ENCODE results near the gene IPO11.

IPO11 gene

DNA sequence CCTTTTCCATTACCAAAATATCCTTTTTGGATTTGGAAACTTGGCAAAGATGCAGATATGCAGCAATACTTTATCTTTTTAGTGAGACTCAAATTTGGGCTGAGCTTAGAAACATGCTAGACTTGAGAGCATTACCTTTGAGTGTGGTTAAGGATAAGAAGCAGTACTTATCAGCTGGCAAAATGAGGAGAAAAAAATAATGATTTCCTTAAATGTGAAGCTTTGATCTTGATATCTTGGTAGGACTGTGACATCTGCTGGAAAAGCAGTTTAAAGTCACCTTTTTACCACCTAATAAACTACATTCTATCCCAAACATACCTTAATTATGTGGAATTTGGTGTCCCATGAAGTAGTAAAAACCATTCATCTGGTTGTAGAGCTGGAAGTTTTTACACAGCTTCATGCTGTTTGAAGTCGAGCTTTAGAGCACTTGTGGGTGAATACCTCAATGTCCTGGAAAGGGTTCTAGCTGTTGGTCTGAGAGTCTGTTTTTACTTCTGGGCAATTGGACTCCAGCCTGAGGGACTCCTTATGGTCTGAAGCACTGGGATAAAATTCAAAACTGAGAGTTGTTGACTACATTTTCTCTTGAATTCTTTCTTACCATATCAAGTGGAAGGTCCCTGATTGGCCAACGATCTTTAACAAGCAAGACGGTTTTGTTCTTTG, 219.5 kb downstream of the IPO11 start:
- Histone ChIP-seq H3K27me3 (ENCODE audit: control insufficient read depth, insufficient read depth, low read length) (no peaks in the 10 kb centered on the region), H3K27ac (ENCODE audit: low read length) (no peak overlapping the region), H3K36me3 (ENCODE audit: control insufficient read depth, low read depth, low read length) (peaks cover 5% of the 10 kb centered on the region), H3K4me1 (ENCODE audit: control insufficient read depth, low read depth, low read length) (peaks cover 12% of the 10 kb centered on the region), H3K9ac (ENCODE audit: low read length) (no peak overlapping the region), H3K9me3 (ENCODE audit: control insufficient read depth, low read depth, low read length) (no peaks in the 10 kb centered on the region), H3K4me3 (ENCODE audit: low read length) (no peak overlapping the region)

DNA sequence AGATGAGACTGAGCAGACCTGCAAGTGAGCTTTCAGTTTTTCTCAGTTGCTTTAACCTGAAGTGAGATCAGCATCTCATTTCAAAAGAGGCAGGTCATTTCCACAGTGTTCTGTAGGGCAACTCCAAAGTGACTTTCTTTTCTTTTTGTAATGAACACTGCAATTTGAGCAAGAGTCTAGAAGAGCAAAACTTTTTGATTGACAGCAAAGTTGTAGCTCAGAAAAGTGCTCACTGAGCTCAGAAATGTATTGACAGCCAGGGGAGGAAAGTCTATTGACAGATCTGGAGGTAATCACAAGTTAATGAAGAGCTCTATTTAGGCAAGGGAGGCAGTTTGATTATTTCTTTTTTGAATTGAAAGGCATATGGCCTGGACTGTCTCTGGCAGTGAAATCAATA, 220.7 kb downstream of the IPO11 start:
- Histone ChIP-seq H3K9ac (ENCODE audit: low read length) (no peak overlapping the region), H3K27ac (ENCODE audit: low read length) (no peak overlapping the region), H3K27me3 (ENCODE audit: control insufficient read depth, insufficient read depth, low read length) (no peaks in the 10 kb centered on the region), H3K36me3 (ENCODE audit: control insufficient read depth, low read depth, low read length) (peaks cover 5% of the 10 kb centered on the region), H3K4me3 (ENCODE audit: low read length) (no peak overlapping the region), H3K4me1 (ENCODE audit: control insufficient read depth, low read depth, low read length) (peaks cover under 1% of the 10 kb centered on the region), H3K9me3 (ENCODE audit: control insufficient read depth, low read depth, low read length) (no peaks in the 10 kb centered on the region)

DNA sequence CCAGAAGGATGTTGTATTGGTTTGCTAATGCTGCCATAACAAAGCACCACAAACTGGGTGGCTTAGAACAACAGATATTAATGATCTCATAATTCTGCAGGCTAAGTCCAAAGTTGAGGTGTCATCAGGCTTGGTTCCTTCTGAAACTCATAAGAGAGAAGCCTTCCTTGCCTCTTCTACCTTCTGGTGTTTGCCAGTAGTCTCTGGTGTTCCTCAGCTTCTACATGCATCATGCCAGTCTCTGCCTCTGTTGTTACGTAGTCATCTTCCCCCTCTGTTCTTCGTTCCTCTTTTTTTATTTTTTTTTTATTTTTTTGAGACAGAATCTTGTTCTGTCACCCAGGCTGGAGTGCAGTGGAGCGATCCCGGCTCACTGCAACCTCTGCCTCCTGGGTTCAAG, 227.9 kb downstream of the IPO11 start:
- H3K27me3 ChIP-seq (ENCODE audit: control insufficient read depth, insufficient read depth, low read length) = no peaks in the 10 kb centered on the region
- H3K4me3 ChIP-seq (ENCODE audit: low read length) = no peak overlapping the region
- H3K9ac ChIP-seq (ENCODE audit: low read length) = no peak overlapping the region
- no peaks in the 10 kb centered on the region for H3K4me1 ChIP-seq (ENCODE audit: control insufficient read depth, low read depth, low read length)
- no peaks in the 10 kb centered on the region for H3K9me3 ChIP-seq (ENCODE audit: control insufficient read depth, low read depth, low read length)
- H3K36me3 ChIP-seq (ENCODE audit: control insufficient read depth, low read depth, low read length) = no peaks in the 10 kb centered on the region
- H3K27ac ChIP-seq (ENCODE audit: low read length) = no peak overlapping the region

DNA sequence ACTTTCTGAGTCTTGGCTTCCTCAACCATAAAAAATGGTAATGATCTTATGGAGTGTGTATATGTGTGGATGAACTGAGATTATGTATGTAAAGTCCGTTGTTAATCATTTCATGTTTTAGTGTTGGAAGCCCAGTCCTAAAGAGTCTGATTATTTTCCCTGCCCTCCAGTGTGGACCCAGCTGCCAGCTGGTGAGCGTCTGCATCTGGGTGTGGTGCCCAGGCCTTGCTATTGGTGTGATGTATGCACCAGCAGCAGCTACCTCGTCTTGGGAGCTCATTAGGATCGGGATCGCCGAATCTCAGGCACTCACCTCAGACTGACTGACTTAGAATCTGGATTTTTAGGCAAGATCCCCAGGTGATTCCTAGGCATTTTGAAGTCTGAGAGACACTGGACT, 229.9 kb downstream of the IPO11 start:
- Histone ChIP-seq H3K36me3 (ENCODE audit: control insufficient read depth, low read depth, low read length) (no peaks in the 10 kb centered on the region), H3K9me3 (ENCODE audit: control insufficient read depth, low read depth, low read length) (no peaks in the 10 kb centered on the region), H3K4me1 (ENCODE audit: control insufficient read depth, low read depth, low read length) (no peaks in the 10 kb centered on the region), H3K27ac (ENCODE audit: low read length) (no peak overlapping the region), H3K27me3 (ENCODE audit: control insufficient read depth, insufficient read depth, low read length) (no peaks in the 10 kb centered on the region), H3K4me3 (ENCODE audit: low read length) (no peak overlapping the region), H3K9ac (ENCODE audit: low read length) (no peak overlapping the region)

DNA sequence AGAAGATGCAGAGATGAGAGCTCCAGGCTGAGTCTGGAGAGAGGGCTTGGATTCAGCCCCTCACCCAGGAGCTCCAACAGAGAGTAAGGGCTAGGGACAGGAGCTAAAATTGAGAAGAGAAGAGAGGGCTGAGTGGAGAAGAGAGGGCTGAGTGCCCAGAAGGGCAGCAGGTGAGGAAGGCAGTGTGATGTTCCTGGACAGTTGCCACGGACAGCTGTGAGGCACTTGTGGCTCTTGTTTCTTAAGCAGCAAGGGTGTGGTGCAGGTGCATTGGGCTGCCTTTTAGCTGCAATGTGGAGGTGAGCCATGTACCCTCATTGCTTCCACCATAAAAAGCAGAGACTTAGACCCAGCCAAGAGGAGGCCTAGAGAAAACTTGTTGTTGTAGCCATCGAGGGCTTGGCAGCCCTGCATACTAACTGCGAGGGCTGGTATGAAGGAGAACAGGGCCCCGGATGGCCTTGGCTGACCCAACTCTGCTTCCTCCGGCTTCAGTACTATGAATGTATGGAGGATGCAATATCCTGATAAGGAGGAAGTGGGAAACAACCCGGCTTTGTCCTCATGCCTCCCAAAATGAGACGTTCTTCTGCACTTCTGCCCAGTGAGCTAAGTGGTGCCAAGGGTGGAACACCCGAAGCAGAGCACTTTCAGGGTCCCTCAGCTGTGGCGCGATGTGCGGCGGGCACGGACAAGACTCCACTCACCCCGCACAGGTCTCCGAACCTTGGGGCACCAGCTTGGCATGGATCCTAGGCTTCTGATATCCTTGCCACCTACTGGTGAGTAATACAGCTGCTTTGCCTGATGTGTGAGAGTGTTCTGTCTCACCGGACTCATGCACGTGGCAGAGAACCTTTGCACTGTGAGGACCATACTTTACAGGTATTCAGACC, 231.2 kb downstream of the IPO11 start:
- H3K4me1 ChIP-seq (ENCODE audit: control insufficient read depth, low read depth, low read length) = no peaks in the 10 kb centered on the region

DNA sequence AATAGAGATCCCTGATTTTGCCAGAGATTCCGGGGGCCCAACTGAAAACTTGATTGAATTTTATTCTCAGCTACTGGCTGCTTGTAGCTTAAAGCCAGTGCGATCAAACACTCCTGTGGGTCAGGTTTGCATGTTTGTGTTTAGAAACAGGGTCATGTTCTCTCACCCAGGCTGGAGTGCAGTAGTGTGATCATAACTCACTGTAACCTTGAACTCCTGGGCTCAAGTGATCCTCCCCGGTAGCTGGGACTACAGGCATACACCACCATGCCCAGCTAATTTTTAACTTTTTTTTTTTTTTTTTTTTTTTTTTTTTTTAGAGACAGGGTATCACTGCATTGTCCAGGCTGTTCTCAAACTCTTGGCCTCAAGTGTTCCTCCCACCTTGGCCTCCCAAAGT, 232.7 kb downstream of the IPO11 start:
- Histone ChIP-seq H3K36me3 (ENCODE audit: control insufficient read depth, low read depth, low read length) (no peaks in the 10 kb centered on the region), H3K9me3 (ENCODE audit: control insufficient read depth, low read depth, low read length) (no peaks in the 10 kb centered on the region), H3K9ac (ENCODE audit: low read length) (no peak overlapping the region), H3K27me3 (ENCODE audit: control insufficient read depth, insufficient read depth, low read length) (no peaks in the 10 kb centered on the region), H3K27ac (ENCODE audit: low read length) (no peak overlapping the region), H3K4me1 (ENCODE audit: control insufficient read depth, low read depth, low read length) (peaks cover 4% of the 10 kb centered on the region), H3K4me3 (ENCODE audit: low read length) (no peak overlapping the region)

More for the DNA sequence above, 231.2 kb downstream of the IPO11 start:
- no peak overlapping the region for H3K4me3 ChIP-seq (ENCODE audit: low read length)
- H3K27me3 ChIP-seq (ENCODE audit: control insufficient read depth, insufficient read depth, low read length) = no peaks in the 10 kb centered on the region
- H3K9me3 ChIP-seq (ENCODE audit: control insufficient read depth, low read depth, low read length) = no peaks in the 10 kb centered on the region
- no peak overlapping the region for H3K27ac ChIP-seq (ENCODE audit: low read length)
- H3K36me3 ChIP-seq (ENCODE audit: control insufficient read depth, low read depth, low read length) = no peaks in the 10 kb centered on the region
- H3K9ac ChIP-seq (ENCODE audit: low read length) = no peak overlapping the region

DNA sequence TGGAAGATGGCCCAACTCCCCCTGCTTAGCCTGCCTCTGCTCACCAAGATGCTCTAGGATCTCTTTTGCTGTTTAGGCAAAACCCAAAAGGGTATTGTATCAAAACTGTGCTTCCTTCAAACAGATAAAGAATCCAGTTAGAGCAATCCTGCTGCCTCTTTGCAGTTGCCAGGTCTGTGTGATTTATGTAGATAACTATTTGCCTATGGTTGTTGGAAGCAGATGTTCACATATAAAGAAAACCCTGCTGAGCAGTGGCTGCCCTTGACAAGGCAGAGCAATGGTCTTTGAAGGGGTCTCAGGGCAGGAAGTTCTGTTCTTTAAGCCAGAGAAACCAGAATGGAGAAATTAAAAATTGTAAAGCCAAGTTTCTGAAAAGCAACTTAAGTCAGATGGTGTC, 234.7 kb downstream of the IPO11 start:
- Histone ChIP-seq H3K9me3 (ENCODE audit: control insufficient read depth, low read depth, low read length) (no peaks in the 10 kb centered on the region), H3K36me3 (ENCODE audit: control insufficient read depth, low read depth, low read length) (no peaks in the 10 kb centered on the region), H3K27ac (ENCODE audit: low read length) (no peak overlapping the region), H3K9ac (ENCODE audit: low read length) (no peak overlapping the region), H3K4me3 (ENCODE audit: low read length) (no peak overlapping the region), H3K4me1 (ENCODE audit: control insufficient read depth, low read depth, low read length) (peaks cover 4% of the 10 kb centered on the region), H3K27me3 (ENCODE audit: control insufficient read depth, insufficient read depth, low read length) (no peaks in the 10 kb centered on the region)

DNA sequence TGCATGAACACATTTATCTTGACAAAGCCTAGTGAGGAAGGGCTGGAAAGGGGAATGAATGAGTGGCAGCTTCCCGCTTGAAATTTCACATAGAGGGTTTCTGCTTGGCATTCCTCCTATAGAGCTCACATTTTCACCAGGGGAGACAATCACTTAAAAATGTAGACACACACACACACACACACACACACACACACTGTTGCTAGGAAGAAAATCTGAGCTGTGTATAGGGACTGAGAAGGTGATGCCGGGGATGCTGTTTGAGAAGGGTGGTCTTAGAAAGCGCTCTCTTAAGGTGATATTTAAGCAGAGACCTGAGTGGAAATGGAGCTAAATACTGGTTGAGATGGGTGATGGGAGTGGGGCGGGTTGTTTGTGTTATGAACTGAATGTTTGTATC, 236.5 kb downstream of the IPO11 start:
- H3K4me3 ChIP-seq (ENCODE audit: low read length) = no peak overlapping the region
- H3K27ac ChIP-seq (ENCODE audit: low read length) = no peak overlapping the region
- H3K9ac ChIP-seq (ENCODE audit: low read length) = no peak overlapping the region
- H3K36me3 ChIP-seq (ENCODE audit: control insufficient read depth, low read depth, low read length) = no peaks in the 10 kb centered on the region
- H3K9me3 ChIP-seq (ENCODE audit: control insufficient read depth, low read depth, low read length) = no peaks in the 10 kb centered on the region
- no peaks in the 10 kb centered on the region for H3K27me3 ChIP-seq (ENCODE audit: control insufficient read depth, insufficient read depth, low read length)
- peaks cover 4% of the 10 kb centered on the region for H3K4me1 ChIP-seq (ENCODE audit: control insufficient read depth, low read depth, low read length)

DNA sequence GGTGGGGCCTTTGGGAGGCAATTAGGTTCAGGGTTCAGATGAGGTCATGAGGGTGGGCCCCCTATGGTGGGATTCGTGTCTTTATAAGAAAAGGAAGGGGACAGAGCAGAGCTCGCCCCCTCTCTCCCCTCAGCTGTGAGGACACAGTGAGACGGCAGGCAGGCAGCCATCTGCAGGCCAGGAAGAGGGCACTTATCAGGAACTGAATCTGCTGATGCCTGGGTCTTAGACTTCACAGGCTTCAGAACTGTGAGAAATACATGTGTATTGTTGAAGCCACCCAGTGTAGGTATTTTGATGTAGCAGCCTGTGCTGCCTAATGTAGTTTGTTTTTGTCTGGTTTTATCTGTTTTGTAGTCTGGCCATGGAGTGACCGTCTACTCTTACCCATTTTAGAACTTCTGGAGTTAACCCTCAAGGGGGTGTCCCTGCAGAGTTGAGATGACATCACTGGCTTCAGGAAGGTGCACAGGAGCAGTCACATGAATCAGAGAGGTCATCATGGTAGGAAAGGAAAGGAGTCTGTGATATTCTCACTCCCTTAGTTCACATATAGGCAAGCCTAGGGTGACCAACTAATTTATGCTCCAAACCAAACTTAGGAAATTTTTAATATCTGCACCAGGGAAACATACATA, 237.0 kb downstream of the IPO11 start:
- Histone ChIP-seq H3K4me3 (ENCODE audit: low read length) (no peak overlapping the region), H3K9me3 (ENCODE audit: control insufficient read depth, low read depth, low read length) (no peaks in the 10 kb centered on the region), H3K27me3 (ENCODE audit: control insufficient read depth, insufficient read depth, low read length) (no peaks in the 10 kb centered on the region), H3K27ac (ENCODE audit: low read length) (no peak overlapping the region), H3K36me3 (ENCODE audit: control insufficient read depth, low read depth, low read length) (no peaks in the 10 kb centered on the region), H3K4me1 (ENCODE audit: control insufficient read depth, low read depth, low read length) (peaks cover 4% of the 10 kb centered on the region), H3K9ac (ENCODE audit: low read length) (no peak overlapping the region)

DNA sequence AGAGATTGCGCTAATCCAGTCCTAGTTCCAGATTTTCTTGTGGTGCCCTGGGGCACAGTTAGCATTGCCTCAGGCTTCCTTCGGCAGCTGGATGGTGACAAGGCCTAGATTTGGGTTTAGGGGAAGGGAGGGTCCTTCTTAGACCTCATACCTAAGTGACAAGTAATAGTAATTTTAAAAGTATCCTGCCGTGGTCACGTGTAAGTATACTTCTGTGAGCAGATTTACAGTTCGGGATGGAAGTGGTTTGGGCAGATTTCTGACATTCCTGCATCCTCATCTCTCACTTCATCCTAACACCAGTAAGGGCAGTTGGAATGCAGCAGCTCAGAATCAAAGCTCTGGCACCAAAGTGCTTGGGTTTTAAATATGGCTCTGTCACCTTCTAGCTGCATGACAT, 237.6 kb downstream of the IPO11 start:
- no peaks in the 10 kb centered on the region for H3K9me3 ChIP-seq (ENCODE audit: control insufficient read depth, low read depth, low read length)
- H3K27me3 ChIP-seq (ENCODE audit: control insufficient read depth, insufficient read depth, low read length) = no peaks in the 10 kb centered on the region
- H3K4me1 ChIP-seq (ENCODE audit: control insufficient read depth, low read depth, low read length) = peaks cover 4% of the 10 kb centered on the region
- no peak overlapping the region for H3K27ac ChIP-seq (ENCODE audit: low read length)
- no peaks in the 10 kb centered on the region for H3K36me3 ChIP-seq (ENCODE audit: control insufficient read depth, low read depth, low read length)
- no peak overlapping the region for H3K4me3 ChIP-seq (ENCODE audit: low read length)
- no peak overlapping the region for H3K9ac ChIP-seq (ENCODE audit: low read length)

DNA sequence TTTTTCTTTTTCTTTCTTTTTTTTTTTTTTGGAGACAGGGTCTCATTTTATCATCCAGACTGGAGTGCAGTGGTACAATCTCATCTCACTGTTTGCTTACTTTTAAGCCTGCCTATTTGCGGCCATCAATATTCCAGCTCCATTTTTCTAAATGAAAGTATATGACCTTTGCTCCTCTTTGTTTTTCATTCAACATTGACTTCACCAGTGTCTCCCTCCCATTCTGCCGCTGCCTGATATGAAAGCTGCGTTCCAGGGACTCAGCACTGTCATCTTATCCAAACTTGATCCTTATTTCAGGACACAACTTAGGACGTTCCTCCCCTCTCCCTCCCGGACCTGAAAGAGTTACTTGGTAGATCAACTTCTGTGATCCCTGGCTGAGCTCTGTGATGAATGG, 239.7 kb downstream of the IPO11 start:
- Histone ChIP-seq H3K4me3 (ENCODE audit: low read length) (no peak overlapping the region), H3K4me1 (ENCODE audit: control insufficient read depth, low read depth, low read length) (peaks cover 4% of the 10 kb centered on the region), H3K9me3 (ENCODE audit: control insufficient read depth, low read depth, low read length) (no peaks in the 10 kb centered on the region), H3K9ac (ENCODE audit: low read length) (no peak overlapping the region), H3K36me3 (ENCODE audit: control insufficient read depth, low read depth, low read length) (no peaks in the 10 kb centered on the region), H3K27me3 (ENCODE audit: control insufficient read depth, insufficient read depth, low read length) (no peaks in the 10 kb centered on the region), H3K27ac (ENCODE audit: low read length) (no peak overlapping the region)
